Measurements from ENCODE around the gene HARS1.
A peak's percentile ranks its signal among the peaks of the same experiment; 100 is the strongest.

Gene HARS1

GRCh38 chr5:140635291-140636257 lies 55.6 kb downstream of the HARS1 start:
- in situ Hi-C loops (cut with HindIII; ENCODE audit: low pct_ligation_motif_present, low sequenced_read_pairs): no loop called here
- no peaks in the 10 kb centered on the region for H3K36me3 ChIP-seq (replicated peaks)
- no peaks in the 10 kb centered on the region for H3K27me3 ChIP-seq (replicated peaks)
- no peak for TF ChIP-seq CTCF (IDR thresholded peaks at IDR 0.05; ENCODE audit: low read depth, low read length, missing control alignments)
- no peak for DNase-seq
- H3K27ac ChIP-seq: no peak overlapping the region
- no peak overlapping the region for H3K4me3 ChIP-seq (ENCODE audit: low read depth, low read length)

GRCh38 chr5:140634103-140634502 lies 57.1 kb downstream of the HARS1 start:
- no peak for TF ChIP-seq CTCF (IDR thresholded peaks at IDR 0.05; ENCODE audit: low read depth, low read length, missing control alignments)
- Histone ChIP-seq H3K36me3 (replicated peaks) (no peaks in the 10 kb centered on the region), H3K27me3 (replicated peaks) (no peaks in the 10 kb centered on the region), H3K27ac (no peak overlapping the region), H3K4me3 (ENCODE audit: low read depth, low read length) (no peak overlapping the region)
- in situ Hi-C loops (cut with HindIII; ENCODE audit: low pct_ligation_motif_present, low sequenced_read_pairs): no loop called here
- no peak for DNase-seq

GRCh38 chr5:140633501-140633900 lies 57.7 kb downstream of the HARS1 start:
- no peaks in the 10 kb centered on the region for H3K36me3 ChIP-seq (replicated peaks)
- H3K4me3 ChIP-seq (ENCODE audit: low read depth, low read length): no peak overlapping the region
- DNase-seq: no peak
- no peaks in the 10 kb centered on the region for H3K27me3 ChIP-seq (replicated peaks)
- H3K27ac ChIP-seq: no peak overlapping the region
- no peak for TF ChIP-seq CTCF (IDR thresholded peaks at IDR 0.05; ENCODE audit: low read depth, low read length, missing control alignments)
- in situ Hi-C loops (cut with HindIII; ENCODE audit: low pct_ligation_motif_present, low sequenced_read_pairs): no loop called here

- Histone ChIP-seq H3K27ac (no peak within 1 kb of the TSS), H3K4me3 (ENCODE audit: low read depth, low read length) (peak within 1 kb of the TSS; percentile 53), H3K36me3 (replicated peaks) (no peaks in the 10 kb centered on the region), H3K27me3 (replicated peaks) (no peaks in the 10 kb centered on the region)
- in situ Hi-C loops (cut with HindIII; ENCODE audit: low pct_ligation_motif_present, low sequenced_read_pairs): no loop called here
- TF ChIP-seq CTCF (IDR thresholded peaks at IDR 0.05; ENCODE audit: low read depth, low read length, missing control alignments): peak; percentile 27
- DNase-seq: peak; percentile 48
These were observed 58.1 kb downstream of the HARS1 start, which contains the start of gene CD14 for GRCh38 chr5:140633021-140633471. CD14 (minus strand) TSS chr5:140633175; CDS start chr5:140633071, 104 bp downstream.

- Histone ChIP-seq H3K27ac (no peak overlapping the region), H3K4me3 (ENCODE audit: low read depth, low read length) (peak overlapping the region; percentile 53), H3K27me3 (replicated peaks) (no peaks in the 10 kb centered on the region), H3K36me3 (replicated peaks) (no peaks in the 10 kb centered on the region)
- in situ Hi-C loops (cut with HindIII; ENCODE audit: low pct_ligation_motif_present, low sequenced_read_pairs): no loop called here
- peak; percentile 63 for DNase-seq
- no peak for TF ChIP-seq CTCF (IDR thresholded peaks at IDR 0.05; ENCODE audit: low read depth, low read length, missing control alignments)
These were observed 58.7 kb downstream of the HARS1 start for GRCh38 chr5:140632366-140633020.

Data from brain microvascular endothelial cell (primary cell).